Uterus (tissue), 4 donors: ENCODE results near the gene KCNJ4. TPM values are rescaled to one million over a fixed set of nuclear protein-coding genes. Genes with fewer than 3 reads are reported as not detected.
A peak's percentile ranks its signal among the peaks of the same experiment; 100 is the strongest.

Source experiments
- DNase-seq, 2 donors: peaks; one replicate each; pipeline ENCODE4 v3.0.0-alpha.2; 2019 to 2020
- H3K27ac ChIP-seq, 2 donors: fragments of 200-600 bp; sonication (generic); 1 replicate in 1 of 2; 2 replicates in 1 of 2; pipeline ENCODE4 v1.5.1; 2016 to 2018
- H3K27me3 ChIP-seq, 2 donors: fragments of 200-600 bp; sonication (generic); one replicate each; pipeline ENCODE4 v1.5.1; 2018 to 2019; ENCODE audit warnings: control low read depth in 1 of 2
- H3K36me3 ChIP-seq, 2 donors: fragments of 200-600 bp; sonication (generic); one replicate each; pipeline ENCODE4 v1.5.1; 2019; ENCODE audit warnings: control low read depth in 1 of 2
- H3K4me1 ChIP-seq, 2 donors: fragments of 200-600 bp; sonication (generic); one replicate each; pipeline ENCODE4 v1.5.1; 2018 to 2019; ENCODE audit warnings: control low read depth in 1 of 2
- H3K4me3 ChIP-seq, 2 donors: fragments of 200-600 bp; sonication (generic); 1 replicate in 1 of 2; 2 replicates in 1 of 2; pipeline ENCODE4 v1.5.1; 2018 to 2019; ENCODE audit warnings: mild to moderate bottlenecking in 1 of 2
- H3K9me3 ChIP-seq, 2 donors: fragments of 200-600 bp; sonication (generic); one replicate each; pipeline ENCODE4 v1.5.1; 2019; ENCODE audit warnings: control low read depth in 1 of 2
- POLR2A ChIP-seq, 2 donors: fragments of 450-650 bp; IDR thresholded peaks; one replicate each; pipeline ENCODE4 v1.6.1; 2016; ENCODE audit warnings: antibody characterized with exemption in 2 of 2, mild to moderate bottlenecking in 1 of 2, moderate library complexity in 1 of 2
- intact Hi-C: fragments of 100-400 bp; cut with DNase I; formaldehyde crosslinking; loops from one replicate; pipeline ENCODE4 v1.15.1; 2023; ENCODE audit warnings: low total_unique reads
- total RNA-seq, 4 donors: library from RNA; depleted of rRNA in 3 of 4; stranded (reverse); fragments of >200 nt in 3 of 4; gene quantifications; one replicate each; pipeline versions ENCODE4 v1.1.0 to v1.2.4, GENCODE V29; 2014 to 2023
- TF ChIP-seq, protein P1 (sequence below), 4 experiments: fragments of 200-600 bp in 2 of 4; fragments of 450-650 bp in 2 of 4; sonication (generic) in 2 of 4; IDR thresholded peaks; one replicate each; pipeline ENCODE4 v1.5.1; 2016 to 2019; ENCODE audit warnings: antibody characterized with exemption in 4 of 4, mild to moderate bottlenecking in 2 of 4, moderate library complexity in 1 of 4
- donor health status: DM: yes; HTN: yes; CAD: no.

The KCNJ4 gene
- total RNA-seq, 4 donors from 2014 or later, result 0.21 to 1.1 TPM; not detected in 2

DNA sequence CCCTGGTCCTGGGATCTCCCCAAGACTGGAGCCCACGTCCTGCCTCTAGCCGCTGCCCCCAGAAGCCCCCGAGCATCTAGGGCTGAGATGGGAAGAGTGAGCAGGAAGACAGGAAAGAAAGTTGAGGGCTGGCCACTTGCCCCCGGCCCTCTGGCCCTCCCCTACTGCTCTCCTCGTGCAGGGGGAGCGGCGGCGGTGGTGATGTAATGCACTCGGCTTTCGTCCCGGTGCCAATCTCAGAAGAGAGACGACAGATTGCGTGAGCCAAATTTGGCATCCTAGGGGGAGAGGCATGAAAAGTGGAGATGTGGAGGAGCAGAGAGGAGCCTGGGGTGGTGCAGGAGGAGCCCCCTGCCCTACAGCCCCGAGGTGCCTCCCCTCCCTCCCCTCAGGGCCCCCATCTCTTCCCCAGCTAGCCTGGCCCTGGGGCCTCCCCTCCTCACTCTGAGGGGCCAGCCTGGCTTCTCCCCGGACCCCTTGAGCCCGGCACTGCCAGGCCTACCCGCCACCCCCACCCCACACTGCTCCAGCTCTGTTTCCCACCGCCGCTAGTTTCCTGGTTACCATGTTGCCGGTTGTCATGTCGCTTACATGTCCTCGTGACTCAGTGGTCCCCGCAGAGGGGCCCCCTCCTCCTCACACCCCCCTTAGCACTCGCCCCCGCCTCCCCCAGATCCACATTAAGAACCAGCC, 2.5 kb downstream of the KCNJ4 start:
- intact Hi-C loops, result no loop called here
- peaks cover 7 to 13% of the 10 kb centered on the region in 2 donors for H3K27me3 ChIP-seq

DNA sequence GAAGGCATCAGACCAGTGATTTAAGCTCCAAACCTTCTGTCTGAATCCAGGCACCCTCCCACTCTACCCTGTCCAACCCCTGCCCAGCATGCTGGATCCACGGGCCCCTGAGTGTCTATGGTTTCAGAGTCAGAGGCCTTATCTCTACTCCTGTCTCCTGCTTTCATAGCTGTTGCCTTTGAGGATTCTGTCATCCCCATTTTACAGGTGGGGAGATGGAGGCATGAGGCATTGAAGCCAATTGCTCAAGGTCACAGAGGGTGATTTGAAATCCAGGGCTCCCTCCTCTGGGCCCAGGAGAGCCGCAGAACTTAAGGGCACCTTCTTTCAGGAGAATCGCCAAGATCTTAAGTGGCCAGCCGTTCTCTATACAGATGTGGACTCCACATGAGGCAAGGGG, 3.1 kb downstream of the KCNJ4 start:
- no peaks in the 10 kb centered on the region for H3K36me3 ChIP-seq
- no peak overlapping the region for H3K4me3 ChIP-seq

More for the DNA sequence above, 2.5 kb downstream of the KCNJ4 start:
- H3K27ac ChIP-seq, result no peak overlapping the region
- H3K9me3 ChIP-seq, result no peaks in the 10 kb centered on the region
- peaks cover 0 to 16% of the 10 kb centered on the region in 2 donors for H3K4me1 ChIP-seq
- no peak overlapping the region for H3K4me3 ChIP-seq
- TF ChIP-seq, protein P1, sequence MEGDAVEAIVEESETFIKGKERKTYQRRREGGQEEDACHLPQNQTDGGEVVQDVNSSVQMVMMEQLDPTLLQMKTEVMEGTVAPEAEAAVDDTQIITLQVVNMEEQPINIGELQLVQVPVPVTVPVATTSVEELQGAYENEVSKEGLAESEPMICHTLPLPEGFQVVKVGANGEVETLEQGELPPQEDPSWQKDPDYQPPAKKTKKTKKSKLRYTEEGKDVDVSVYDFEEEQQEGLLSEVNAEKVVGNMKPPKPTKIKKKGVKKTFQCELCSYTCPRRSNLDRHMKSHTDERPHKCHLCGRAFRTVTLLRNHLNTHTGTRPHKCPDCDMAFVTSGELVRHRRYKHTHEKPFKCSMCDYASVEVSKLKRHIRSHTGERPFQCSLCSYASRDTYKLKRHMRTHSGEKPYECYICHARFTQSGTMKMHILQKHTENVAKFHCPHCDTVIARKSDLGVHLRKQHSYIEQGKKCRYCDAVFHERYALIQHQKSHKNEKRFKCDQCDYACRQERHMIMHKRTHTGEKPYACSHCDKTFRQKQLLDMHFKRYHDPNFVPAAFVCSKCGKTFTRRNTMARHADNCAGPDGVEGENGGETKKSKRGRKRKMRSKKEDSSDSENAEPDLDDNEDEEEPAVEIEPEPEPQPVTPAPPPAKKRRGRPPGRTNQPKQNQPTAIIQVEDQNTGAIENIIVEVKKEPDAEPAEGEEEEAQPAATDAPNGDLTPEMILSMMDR (IDR thresholded peaks at IDR 0.05), result no peak
- no peak for TF ChIP-seq POLR2A (IDR thresholded peaks at IDR 0.05)
- no peaks in the 10 kb centered on the region for H3K36me3 ChIP-seq
- peak; percentile 33 to 47 for DNase-seq

DNA sequence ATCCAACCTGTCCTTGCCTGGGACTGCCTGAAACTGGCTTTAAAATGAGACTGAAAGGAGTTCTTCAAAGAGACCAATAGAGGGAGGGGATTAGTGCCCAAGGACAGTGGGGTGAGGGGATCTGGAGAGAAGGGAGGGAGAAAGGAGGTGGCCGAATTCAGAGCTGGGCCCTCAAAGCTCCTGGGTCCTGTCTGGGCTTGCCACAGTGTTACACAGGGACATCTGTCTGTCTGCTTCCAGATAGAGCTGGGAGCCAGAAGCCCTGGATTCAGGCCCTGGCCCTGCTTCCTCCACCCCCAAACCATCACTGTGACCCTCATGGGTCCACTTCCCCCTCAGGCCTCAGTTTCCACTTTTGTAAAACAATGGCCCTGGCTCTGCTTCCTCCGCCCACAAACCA, 3.6 kb downstream of the KCNJ4 start:
- TF ChIP-seq, protein P1 (IDR thresholded peaks at IDR 0.05), result no peak
- TF ChIP-seq POLR2A (IDR thresholded peaks at IDR 0.05), result no peak
- H3K36me3 ChIP-seq, result no peaks in the 10 kb centered on the region
- H3K27me3 ChIP-seq, result peaks cover 7 to 11% of the 10 kb centered on the region in 2 donors
- no peaks in the 10 kb centered on the region for H3K9me3 ChIP-seq
- intact Hi-C loops, result no loop called here
- no peak for DNase-seq
- no peak overlapping the region for H3K4me3 ChIP-seq
- peaks cover 0 to 16% of the 10 kb centered on the region in 2 donors for H3K4me1 ChIP-seq
- no peak overlapping the region for H3K27ac ChIP-seq

More for the DNA sequence above, 3.1 kb downstream of the KCNJ4 start:
- peaks cover 7 to 13% of the 10 kb centered on the region in 2 donors for H3K27me3 ChIP-seq
- H3K27ac ChIP-seq, result no peak overlapping the region
- intact Hi-C loops, result no loop called here
- no peaks in the 10 kb centered on the region for H3K9me3 ChIP-seq
- TF ChIP-seq, protein P1 (IDR thresholded peaks at IDR 0.05), result no peak
- TF ChIP-seq POLR2A (IDR thresholded peaks at IDR 0.05), result no peak
- H3K4me1 ChIP-seq, result peaks cover 0 to 16% of the 10 kb centered on the region in 2 donors
- no peak for DNase-seq

DNA sequence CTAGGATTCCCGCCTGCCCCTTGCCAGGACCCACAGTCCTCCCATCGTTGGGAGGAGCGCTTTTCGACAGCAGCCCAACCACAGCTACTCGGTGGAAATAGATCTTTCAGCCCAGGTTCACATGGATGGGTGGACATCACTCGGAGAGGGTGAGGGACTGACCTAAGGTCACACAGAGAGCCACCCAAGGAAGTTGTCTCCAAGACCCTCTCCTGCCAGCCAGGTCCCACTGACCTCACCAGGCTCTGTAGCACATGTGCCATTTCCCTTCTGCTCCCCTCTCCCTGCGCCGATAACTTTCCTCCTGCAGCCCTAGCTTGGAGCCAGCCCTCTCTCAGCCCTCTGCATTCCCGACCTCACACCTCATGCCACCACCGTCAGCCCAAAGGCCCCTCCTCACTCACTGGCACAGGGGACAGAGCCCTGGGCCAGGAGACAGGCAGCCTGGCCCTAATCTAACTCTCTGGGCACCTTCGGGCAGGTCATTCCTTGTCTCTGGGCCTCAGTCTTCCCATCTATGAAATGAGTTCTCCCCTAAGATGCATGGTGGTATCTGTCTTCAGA, 4.7 kb downstream of the KCNJ4 start:
- no peak for DNase-seq
- TF ChIP-seq, protein P1 (IDR thresholded peaks at IDR 0.05), result no peak
- TF ChIP-seq POLR2A (IDR thresholded peaks at IDR 0.05), result no peak
- Histone ChIP-seq H3K36me3 (no peaks in the 10 kb centered on the region), H3K27ac (no peak overlapping the region), H3K4me1 (peaks cover 0 to 8% of the 10 kb centered on the region in 2 donors), H3K4me3 (no peak overlapping the region), H3K27me3 (peaks cover under 1 to 7% of the 10 kb centered on the region in 2 donors), H3K9me3 (no peaks in the 10 kb centered on the region)
- intact Hi-C loops, result no loop called here

DNA sequence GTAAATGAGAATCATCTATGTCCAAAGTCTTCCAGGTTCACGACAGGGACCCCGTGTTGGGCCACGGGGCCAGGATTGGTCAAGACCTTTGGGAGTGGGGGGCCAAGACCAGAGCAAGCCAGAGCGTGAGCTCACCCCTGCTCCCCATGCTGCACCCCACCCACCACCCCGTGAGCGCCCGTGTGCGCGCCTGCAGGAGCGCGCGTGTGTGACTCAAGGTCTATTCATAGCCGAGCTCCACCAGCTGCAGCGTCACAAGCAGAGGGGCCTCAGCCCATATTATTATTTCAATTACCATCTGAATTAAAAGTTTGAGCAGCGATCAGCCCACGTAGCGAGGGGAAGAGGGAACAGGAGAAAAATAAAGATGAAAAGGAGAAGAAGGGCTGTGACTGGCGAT, 5.2 kb downstream of the KCNJ4 start:
- H3K9me3 ChIP-seq, result no peaks in the 10 kb centered on the region
- intact Hi-C loops, result no loop called here
- DNase-seq, result no peak
- H3K4me1 ChIP-seq, result peaks cover 0 to 4% of the 10 kb centered on the region in 2 donors
- H3K4me3 ChIP-seq, result no peak overlapping the region
- peaks cover 0 to 7% of the 10 kb centered on the region in 2 donors for H3K27me3 ChIP-seq
- no peak overlapping the region for H3K27ac ChIP-seq
- no peaks in the 10 kb centered on the region for H3K36me3 ChIP-seq
- TF ChIP-seq, protein P1 (IDR thresholded peaks at IDR 0.05), result no peak
- no peak for TF ChIP-seq POLR2A (IDR thresholded peaks at IDR 0.05)
